ENCODE measurements around the gene CCNB2. TPM values are rescaled to one million over a fixed set of nuclear protein-coding genes. Genes with fewer than 3 reads are reported as not detected.
A peak's percentile ranks its signal among the peaks of the same experiment; 100 is the strongest.
"Not testable (repeated sequence)": the region's sequence is repeated elsewhere in the genome, so short reads cannot be mapped to it uniquely, and the experiment has no call there.

The CCNB2 gene
- total and polyA plus RNA-seq, 2 of the 8 experiments (the other 6 are each of a cell fraction or from before 2014, with no cell fraction given) = 70.7 to 92.1 TPM

GRCh38 chr15:59144594-59144993 is 39.6 kb downstream of the CCNB2 start:
- H3K56ac ChIP-seq (replicated peaks; ENCODE audit: insufficient read length, low read depth, low read length); POLR2A ChIA-PET (ENCODE audit: partially characterized antibody); H3K4me1 ChIP-seq (replicated peaks in 1 of 4; ENCODE audit: control insufficient read depth in 3 of 4, insufficient read depth in 4 of 4, low read length in 3 of 4); H3K9ac ChIP-seq (replicated peaks in 1 of 4; ENCODE audit: extremely low read depth in 1 of 4, low read depth in 3 of 4, low read length in 3 of 4); H2BK15ac ChIP-seq (ENCODE audit: low read length); H3K23ac ChIP-seq (ENCODE audit: insufficient read length); H4K8ac ChIP-seq (ENCODE audit: extremely low read depth, insufficient read depth, low read length); H2BK12ac ChIP-seq (ENCODE audit: low read depth, low read length); H3K18ac ChIP-seq (ENCODE audit: extremely low read depth, low read length); H2BK20ac ChIP-seq (ENCODE audit: low read length); H2BK5ac ChIP-seq (ENCODE audit: low read depth, low read length); H3K79me2 ChIP-seq (ENCODE audit: control insufficient read depth in 1 of 2, insufficient read depth in 2 of 2, low read length in 2 of 2); DNase-seq (ENCODE audit: low read depth in 1 of 2, low spot score in 2 of 2); H3K23me2 ChIP-seq (ENCODE audit: low read depth, low read length); FAIRE-seq; H3K4me3 ChIP-seq (ENCODE audit: extremely low read depth in 1 of 4, insufficient read depth in 2 of 4, low read depth in 3 of 4, low read length in 4 of 4); H3K4me2 ChIP-seq (ENCODE audit: insufficient read depth in 1 of 2, low read depth in 2 of 2, low read length in 2 of 2); H4K5ac ChIP-seq (ENCODE audit: insufficient read length, low read depth, low read length); H2BK120ac ChIP-seq (replicated peaks; ENCODE audit: low read depth, low read length); H3K14ac ChIP-seq (ENCODE audit: insufficient read length); H3K9me3 ChIP-seq (ENCODE audit: insufficient read depth in 2 of 2, low read depth in 1 of 2, low read length in 1 of 2); H4K20me1 ChIP-seq (replicated peaks in 1 of 2; ENCODE audit: control insufficient read depth in 1 of 2, insufficient read depth in 2 of 2, low read length in 2 of 2); H4K91ac ChIP-seq (replicated peaks; ENCODE audit: insufficient read length, low read length); H3K27ac ChIP-seq (ENCODE audit: low read depth, low read length); H2AFZ ChIP-seq (ENCODE audit: low read length); H3K4ac ChIP-seq (replicated peaks; ENCODE audit: insufficient read length, low read depth, low read length); H2AK5ac ChIP-seq (ENCODE audit: low read depth, low read length); H3K27me3 ChIP-seq (replicated peaks in 1 of 4; ENCODE audit: control insufficient read depth in 3 of 4, extremely low read depth in 1 of 4, insufficient read depth in 3 of 4, low read length in 3 of 4); H3K79me1 ChIP-seq (ENCODE audit: low read depth, low read length): not testable (repeated sequence)
- TF ChIP-seq RAD21 (IDR thresholded peaks at IDR 0.05 in 1 of 2, conservative IDR thresholded peaks at IDR 0.05 in 1 of 2; ENCODE audit: low read depth in 2 of 2, low read length in 2 of 2) = peak; percentile 43 to 62; a peak in 3 of 4 replicates
- TF ChIP-seq, protein P1, sequence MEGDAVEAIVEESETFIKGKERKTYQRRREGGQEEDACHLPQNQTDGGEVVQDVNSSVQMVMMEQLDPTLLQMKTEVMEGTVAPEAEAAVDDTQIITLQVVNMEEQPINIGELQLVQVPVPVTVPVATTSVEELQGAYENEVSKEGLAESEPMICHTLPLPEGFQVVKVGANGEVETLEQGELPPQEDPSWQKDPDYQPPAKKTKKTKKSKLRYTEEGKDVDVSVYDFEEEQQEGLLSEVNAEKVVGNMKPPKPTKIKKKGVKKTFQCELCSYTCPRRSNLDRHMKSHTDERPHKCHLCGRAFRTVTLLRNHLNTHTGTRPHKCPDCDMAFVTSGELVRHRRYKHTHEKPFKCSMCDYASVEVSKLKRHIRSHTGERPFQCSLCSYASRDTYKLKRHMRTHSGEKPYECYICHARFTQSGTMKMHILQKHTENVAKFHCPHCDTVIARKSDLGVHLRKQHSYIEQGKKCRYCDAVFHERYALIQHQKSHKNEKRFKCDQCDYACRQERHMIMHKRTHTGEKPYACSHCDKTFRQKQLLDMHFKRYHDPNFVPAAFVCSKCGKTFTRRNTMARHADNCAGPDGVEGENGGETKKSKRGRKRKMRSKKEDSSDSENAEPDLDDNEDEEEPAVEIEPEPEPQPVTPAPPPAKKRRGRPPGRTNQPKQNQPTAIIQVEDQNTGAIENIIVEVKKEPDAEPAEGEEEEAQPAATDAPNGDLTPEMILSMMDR (IDR thresholded peaks at IDR 0.05; ENCODE audit: control extremely low read depth in 1 of 3, insufficient read depth in 1 of 3, low read depth in 1 of 3, low read length in 3 of 3) = peak; percentile 28 to 45 (median 34); a peak in 3 of 4 replicates
- CTCF ChIA-PET (ENCODE audit: partially characterized antibody) = interaction anchor here (0.7 to 1.4 kb wide), 8 partner anchors 13 to 388 kb away, joined by 3 to 6 read pairs (median 3); no protein-coding TSS in a partner anchor
- 86% methylated on average over 9 of the region's 10 CpGs; no CpG with 5 or more reads in 1 of the 2 experiments for WGBS, 2 experiments (ENCODE audit: extremely low coverage in 1 of 2, insufficient coverage in 1 of 2, insufficient read length in 1 of 2, insufficient replicate concordance in 2 of 2, low coverage in 1 of 2, low lambda C conversion rate in 2 of 2, missing lambda C conversion rate in 1 of 2)
- peaks cover 4 to 23% (median 4%) of the 10 kb centered on the region in 4 experiments; a peak in 6 of 8 replicates for H3K36me3 ChIP-seq (ENCODE audit: control insufficient read depth in 2 of 4, insufficient read depth in 4 of 4, low read length in 3 of 4)
